HCT116 (cell line): ENCODE results near the gene C1orf116. TPM values are rescaled to one million over a fixed set of nuclear protein-coding genes. Genes with fewer than 3 reads are reported as not detected.

Experiments
- ATAC-seq: fragments of 200-7000 bp; cut with Tn5 transposase; 2 replicates; pipeline ENCODE4 v1.9.1; 2020; ENCODE audit warnings: mild to moderate bottlenecking, moderate library complexity
- BruUV-seq: library from RNA; stranded (reverse); fragments of 400-500 nt; replicated peaks from 2 replicates; lab custom pipeline; 2021; lab: Mats Ljungman, UMichigan
- CTCF ChIA-PET: fragments of 300-600 bp; sonication (Branson Sonifier 250); formaldehyde crosslinking; loops from one replicate; lab custom pipeline; 2021; ENCODE audit warnings: antibody characterized with exemption; lab: Charles Lee
- POLR2A ChIA-PET: fragments of 300-600, 350-600 bp; sonication (Branson Sonifier 250); formaldehyde crosslinking; loops from one replicate; lab custom pipeline; 2021; ENCODE audit warnings: antibody characterized with exemption; lab: Charles Lee
- RAD21 ChIA-PET, 2 experiments: fragments of 300-600 bp; sonication (Branson Sonifier 250); formaldehyde crosslinking; loops; one replicate each; lab custom pipeline; 2023; ENCODE audit warnings: low total read pairs in 2 of 2; ENCODE audit not compliant: uncharacterized antibody in 2 of 2, unreplicated experiment in 2 of 2, low non-redundant PET in 1 of 2; lab: Charles Lee
- DNase-seq: peaks from one replicate; pipeline ENCODE4 v3.0.0-alpha.2; 2010; ENCODE audit warnings: low read depth, low spot score
- H2AFZ ChIP-seq: fragments of 200-600 bp; shearing (Covaris generic), sonication (generic); 2 replicates; pipeline ENCODE4 v1.6.1; 2017; ENCODE audit warnings: low read depth, mixed run types, mixed read lengths, antibody characterized with exemption, low read length; ENCODE audit not compliant: poor library complexity, severe bottlenecking
- H3K27ac ChIP-seq: 2 replicates; pipeline ENCODE4 v1.5.1; 2012; ENCODE audit warnings: low read depth, low read length
- H3K27me3 ChIP-seq: fragments of 200-600 bp; sonication (generic); 2 replicates; pipeline ENCODE4 v1.6.1; 2016; ENCODE audit warnings: mixed run types, low read length, mixed read lengths; ENCODE audit not compliant: insufficient read depth
- H3K36me3 ChIP-seq, 2 experiments: fragments of 200-500 bp in 1 of 2; fragments of 200-600 bp in 1 of 2; sonication (Bioruptor generic) in 1 of 2; sonication (generic) in 1 of 2; 2 replicates each; pipeline versions ENCODE4 v1.5.1 to v1.6.1; 2014 to 2016; ENCODE audit warnings: low read length in 2 of 2, inconsistent platforms in 1 of 2, mixed read lengths in 1 of 2, mixed run types in 1 of 2; ENCODE audit not compliant: insufficient read depth in 2 of 2, control insufficient read depth in 1 of 2
- H3K4me1 ChIP-seq, 2 experiments: fragments of 200-600 bp in 1 of 2; sonication (generic) in 1 of 2; 2 replicates each; pipeline versions ENCODE4 v1.5.1 to v1.6.1; 2012 to 2017; ENCODE audit warnings: low read length in 2 of 2, inconsistent platforms in 1 of 2, mild to moderate bottlenecking in 1 of 2, mixed read lengths in 1 of 2, mixed run types in 1 of 2, moderate library complexity in 1 of 2; ENCODE audit not compliant: insufficient read depth in 2 of 2, control insufficient read depth in 1 of 2
- H3K4me2 ChIP-seq: fragments of 200-600 bp; sonication (generic); 2 replicates; pipeline ENCODE4 v1.6.1; 2017; ENCODE audit warnings: mixed run types, low read length, mixed read lengths
- H3K4me3 ChIP-seq, 2 experiments: fragments of 200-600 bp in 1 of 2; sonication (generic) in 1 of 2; replicated peaks in 1 of 2; 2 replicates each; pipeline ENCODE4 v1.5.1; 2011 to 2016; ENCODE audit warnings: low read length in 2 of 2, control low read depth in 1 of 2, low read depth in 1 of 2, mild to moderate bottlenecking in 1 of 2, mixed read lengths in 1 of 2, mixed run types in 1 of 2
- H3K79me2 ChIP-seq: fragments of 200-600 bp; sonication (generic); 2 replicates; pipeline ENCODE4 v1.6.1; 2017; ENCODE audit warnings: mild to moderate bottlenecking, mixed run types, low read length, moderate library complexity, mixed read lengths; ENCODE audit not compliant: insufficient read depth
- H3K9ac ChIP-seq: fragments of 200-600 bp; sonication (generic); 2 replicates; pipeline ENCODE4 v1.6.1; 2016; ENCODE audit warnings: low read length, mixed read lengths
- H3K9me2 ChIP-seq: fragments of 200-600 bp; sonication (generic), shearing (Covaris generic); 2 replicates; pipeline ENCODE4 v1.6.1; 2017; ENCODE audit warnings: mixed run types, mild to moderate bottlenecking, moderate library complexity; ENCODE audit not compliant: insufficient read depth
- H3K9me3 ChIP-seq, 2 experiments: fragments of 200-500 bp in 1 of 2; fragments of 200-600 bp in 1 of 2; sonication (Bioruptor generic) in 1 of 2; sonication (generic) in 1 of 2; 2 replicates each; pipeline ENCODE4 v1.6.1; 2014 to 2017; ENCODE audit warnings: low read length in 2 of 2, mixed read lengths in 2 of 2, inconsistent platforms in 1 of 2, low read depth in 1 of 2, mild to moderate bottlenecking in 1 of 2, mixed run types in 1 of 2, moderate library complexity in 1 of 2; ENCODE audit not compliant: control insufficient read depth in 1 of 2, insufficient read depth in 1 of 2
- H4K20me1 ChIP-seq: fragments of 200-600 bp; sonication (generic), shearing (Covaris generic); 2 replicates; pipeline ENCODE4 v1.6.1; 2017; ENCODE audit warnings: mixed run types, mild to moderate bottlenecking, moderate library complexity; ENCODE audit not compliant: insufficient read depth
- ATF3 ChIP-seq: IDR thresholded peaks from 2 replicates; pipeline ENCODE4 v1.6.1; 2012
- CBX3 ChIP-seq: IDR thresholded peaks from 2 replicates; pipeline ENCODE4 v1.6.1; 2012; ENCODE audit warnings: low read depth
- CEBPB ChIP-seq: IDR thresholded peaks from 2 replicates; pipeline ENCODE4 v1.6.1; 2012; ENCODE audit warnings: low read depth
- EGR1 ChIP-seq: IDR thresholded peaks from 2 replicates; pipeline ENCODE4 v1.6.1; 2012; ENCODE audit warnings: low read depth
- ELF1 ChIP-seq: IDR thresholded peaks from 2 replicates; pipeline ENCODE4 v1.6.1; 2012; ENCODE audit warnings: low read depth, borderline replicate concordance
- EZH2 ChIP-seq: fragments of 200-600 bp; sonication (generic); IDR thresholded peaks from 2 replicates; pipeline ENCODE4 v1.6.1; 2017; ENCODE audit warnings: antibody characterized with exemption, mixed run types
- EZH2phosphoT487 ChIP-seq: fragments of 200-600 bp; IDR thresholded peaks from 2 replicates; pipeline ENCODE4 v1.6.1; 2018; ENCODE audit warnings: antibody characterized with exemption, borderline replicate concordance
- JUND ChIP-seq: IDR thresholded peaks from 2 replicates; pipeline ENCODE4 v1.6.1; 2012
- POLR2A ChIP-seq: IDR thresholded peaks from 2 replicates; pipeline ENCODE4 v1.7.0; 2011; ENCODE audit warnings: borderline replicate concordance; ENCODE audit not compliant: insufficient read depth, insufficient read length; ENCODE audit errors: extremely low read depth
- POLR2AphosphoS5 ChIP-seq: IDR thresholded peaks from 2 replicates; pipeline ENCODE4 v1.6.1; 2011; ENCODE audit warnings: mild to moderate bottlenecking, low read depth, low read length, moderate library complexity
- RAD21 ChIP-seq: IDR thresholded peaks from 2 replicates; pipeline ENCODE4 v1.6.1; 2012; ENCODE audit warnings: low read depth, mild to moderate bottlenecking
- REST ChIP-seq: IDR thresholded peaks from 2 replicates; pipeline ENCODE4 v1.6.1; 2012; ENCODE audit warnings: low read depth
- SIN3A ChIP-seq: IDR thresholded peaks from 2 replicates; pipeline ENCODE4 v1.6.1; 2012; ENCODE audit warnings: low read depth
- SP1 ChIP-seq: IDR thresholded peaks from 2 replicates; pipeline ENCODE4 v1.6.1; 2012; ENCODE audit warnings: low read depth
- SRF ChIP-seq: IDR thresholded peaks from 2 replicates; pipeline ENCODE4 v1.6.1; 2012; ENCODE audit warnings: low read depth
- YY1 ChIP-seq: IDR thresholded peaks from 2 replicates; pipeline ENCODE4 v1.6.1; 2011; ENCODE audit warnings: low read length, low read depth, moderate library complexity, mild to moderate bottlenecking; ENCODE audit not compliant: insufficient replicate concordance; ENCODE audit errors: extremely low read depth
- ZFX ChIP-seq: fragments of 450-650 bp; IDR thresholded peaks from 2 replicates; pipeline ENCODE4 v1.6.1; 2017
- intact Hi-C: fragments of 100-400 bp; cut with micrococcal nuclease; formaldehyde crosslinking; loops from 2 replicates; pipeline ENCODE4 v1.10.0; 2022
- total RNA-seq: library from RNA; stranded (reverse); gene quantifications from one replicate; pipeline ENCODE4 v1.2.1, GENCODE V29; 2021; ENCODE audit not compliant: unreplicated experiment
- TF ChIP-seq, protein P1 (sequence below), 3 experiments: fragments of 200-600 bp in 1 of 3; sonication (generic) in 1 of 3; IDR thresholded peaks in 2 of 3; conservative IDR thresholded peaks in 1 of 3; 2 replicates each; pipeline ENCODE4 v1.5.1; 2012 to 2017; ENCODE audit warnings: low read depth in 2 of 3, low read length in 2 of 3, antibody characterized with exemption in 1 of 3, borderline replicate concordance in 1 of 3, control low read depth in 1 of 3, mild to moderate bottlenecking in 1 of 3, mixed read lengths in 1 of 3, mixed run types in 1 of 3, moderate library complexity in 1 of 3; ENCODE audit not compliant: insufficient read depth in 1 of 3

The C1orf116 gene
- total RNA-seq, 1 experiment from 2014 or later, result 3.6 TPM

GRCh38 chr1:207009182-207009850, 23.2 kb downstream of the C1orf116 start:
- BruUV-seq, result no TSS peak
- Histone ChIP-seq H3K79me2 (no peaks in the 10 kb centered on the region), H3K36me3 (no peaks in the 10 kb centered on the region), H4K20me1 (no peaks in the 10 kb centered on the region), H3K27me3 (no peaks in the 10 kb centered on the region), H3K4me2 (no peak overlapping the region), H3K9me2 (no peaks in the 10 kb centered on the region), H3K4me1 (peaks cover 16 to 63% of the 10 kb centered on the region in 2 experiments), H3K9me3 (no peaks in the 10 kb centered on the region; a peak in 1 of 4 replicates), H3K27ac (no peak overlapping the region), H3K9ac (no peak overlapping the region), H2AFZ (no peak overlapping the region), H3K4me3 (no peak overlapping the region)
- intact Hi-C loops, result no loop called here
- ATAC-seq (no peak), DNase-seq (no peak)
- TF ChIP-seq SIN3A, result no peak
- no peak for TF ChIP-seq SRF
- no peak for TF ChIP-seq POLR2A
- TF ChIP-seq EZH2, result no peak
- TF ChIP-seq YY1, result no peak
- TF ChIP-seq CEBPB, result no peak
- no peak for TF ChIP-seq ZFX
- TF ChIP-seq JUND, result no peak
- no peak for TF ChIP-seq CBX3
- TF ChIP-seq ELF1, result no peak
- no peak for TF ChIP-seq RAD21
- TF ChIP-seq EZH2phosphoT487, result no peak
- TF ChIP-seq SP1, result no peak
- no peak for TF ChIP-seq EGR1
- TF ChIP-seq, protein P1, sequence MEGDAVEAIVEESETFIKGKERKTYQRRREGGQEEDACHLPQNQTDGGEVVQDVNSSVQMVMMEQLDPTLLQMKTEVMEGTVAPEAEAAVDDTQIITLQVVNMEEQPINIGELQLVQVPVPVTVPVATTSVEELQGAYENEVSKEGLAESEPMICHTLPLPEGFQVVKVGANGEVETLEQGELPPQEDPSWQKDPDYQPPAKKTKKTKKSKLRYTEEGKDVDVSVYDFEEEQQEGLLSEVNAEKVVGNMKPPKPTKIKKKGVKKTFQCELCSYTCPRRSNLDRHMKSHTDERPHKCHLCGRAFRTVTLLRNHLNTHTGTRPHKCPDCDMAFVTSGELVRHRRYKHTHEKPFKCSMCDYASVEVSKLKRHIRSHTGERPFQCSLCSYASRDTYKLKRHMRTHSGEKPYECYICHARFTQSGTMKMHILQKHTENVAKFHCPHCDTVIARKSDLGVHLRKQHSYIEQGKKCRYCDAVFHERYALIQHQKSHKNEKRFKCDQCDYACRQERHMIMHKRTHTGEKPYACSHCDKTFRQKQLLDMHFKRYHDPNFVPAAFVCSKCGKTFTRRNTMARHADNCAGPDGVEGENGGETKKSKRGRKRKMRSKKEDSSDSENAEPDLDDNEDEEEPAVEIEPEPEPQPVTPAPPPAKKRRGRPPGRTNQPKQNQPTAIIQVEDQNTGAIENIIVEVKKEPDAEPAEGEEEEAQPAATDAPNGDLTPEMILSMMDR (IDR thresholded peaks at IDR 0.05 in 2 of 3, conservative IDR thresholded peaks at IDR 0.05 in 1 of 3; ENCODE audit: borderline replicate concordance in 1 of 3, insufficient read depth in 1 of 3, low read depth in 2 of 3, low read length in 2 of 3), result no peak
- no peak for TF ChIP-seq ATF3
- TF ChIP-seq POLR2AphosphoS5, result no peak
- no peak for TF ChIP-seq REST
- ChIA-PET RAD21 (no interaction called here), POLR2A (no interaction called here), CTCF (no interaction called here)
